Neuronal stem cell (in vitro differentiated cells): Measurements from ENCODE around the gene CNST.
"Not testable (repeated sequence)": the region's sequence is repeated elsewhere in the genome, so short reads cannot be mapped to it uniquely, and the experiment has no call there.

Source experiments
- DNase-seq: peaks from one replicate; pipeline ENCODE4 v3.0.0-alpha.2; 2013; ENCODE audit warnings: low spot score
- H2AFZ ChIP-seq: one replicate; pipeline ENCODE4 v1.6.1; 2013; ENCODE audit warnings: mild to moderate bottlenecking, low read length, inconsistent platforms
- H2AK5ac ChIP-seq: 2 replicates; pipeline ENCODE4 v1.6.1; 2013; ENCODE audit warnings: low read depth, mild to moderate bottlenecking, inconsistent platforms, low read length, moderate library complexity, mixed read lengths
- H2BK120ac ChIP-seq: 2 replicates; pipeline ENCODE4 v1.6.1; 2013; ENCODE audit warnings: low read depth, mild to moderate bottlenecking, inconsistent platforms, low read length, moderate library complexity, mixed read lengths
- H2BK12ac ChIP-seq: one replicate; pipeline ENCODE4 v1.6.1; 2013; ENCODE audit warnings: low read length, inconsistent platforms
- H2BK15ac ChIP-seq: 2 replicates; pipeline ENCODE4 v1.6.1; 2013; ENCODE audit warnings: mild to moderate bottlenecking, low read length, inconsistent platforms, mixed read lengths
- H2BK5ac ChIP-seq: one replicate; pipeline ENCODE4 v1.6.1; 2013; ENCODE audit warnings: inconsistent platforms, mild to moderate bottlenecking, low read length, moderate library complexity
- H3K14ac ChIP-seq: one replicate; pipeline ENCODE4 v1.6.1; 2013; ENCODE audit warnings: low read length, inconsistent platforms
- H3K18ac ChIP-seq: 2 replicates; pipeline ENCODE4 v1.6.1; 2013; ENCODE audit warnings: low read length, inconsistent platforms
- H3K23ac ChIP-seq: 2 replicates; pipeline ENCODE4 v1.6.1; 2013; ENCODE audit warnings: low read depth, mild to moderate bottlenecking, mixed read lengths, low read length, inconsistent platforms; ENCODE audit not compliant: poor library complexity
- H3K27ac ChIP-seq: replicated peaks from 3 replicates; pipeline ENCODE4 v1.5.1; 2013; ENCODE audit warnings: low read length, inconsistent platforms
- H3K27me3 ChIP-seq, 3 experiments: 2 replicates each; pipeline ENCODE4 v1.6.1; 2013; ENCODE audit warnings: low read length in 3 of 3, mild to moderate bottlenecking in 2 of 3, inconsistent platforms in 1 of 3, low read depth in 1 of 3, mixed read lengths in 1 of 3, moderate library complexity in 1 of 3; ENCODE audit not compliant: control insufficient read depth in 3 of 3, insufficient read depth in 3 of 3
- H3K36me3 ChIP-seq, 2 donors: replicated peaks in 1 of 2; 2 replicates each; pipeline ENCODE4 v1.6.1; 2013; ENCODE audit warnings: low read length in 2 of 2; ENCODE audit not compliant: control insufficient read depth in 2 of 2, insufficient read depth in 2 of 2
- H3K4ac ChIP-seq: 2 replicates; pipeline ENCODE4 v1.6.1; 2013; ENCODE audit warnings: inconsistent platforms, mild to moderate bottlenecking, low read length, moderate library complexity
- H3K4me1 ChIP-seq, 2 donors: 1 replicate in 1 of 2; 2 replicates in 1 of 2; pipeline ENCODE4 v1.6.1; 2013; ENCODE audit warnings: low read length in 2 of 2, low read depth in 1 of 2; ENCODE audit not compliant: control insufficient read depth in 2 of 2, insufficient read depth in 1 of 2
- H3K4me2 ChIP-seq: one replicate; pipeline ENCODE4 v1.6.1; 2013; ENCODE audit warnings: mild to moderate bottlenecking, low read length, inconsistent platforms; ENCODE audit not compliant: insufficient read depth, poor library complexity, severe bottlenecking
- H3K4me3 ChIP-seq, 2 donors: 2 replicates each; pipeline ENCODE4 v1.5.1; 2013; ENCODE audit warnings: low read length in 2 of 2, mild to moderate bottlenecking in 2 of 2, inconsistent platforms in 1 of 2, moderate library complexity in 1 of 2
- H3K79me1 ChIP-seq: one replicate; pipeline ENCODE4 v1.6.1; 2013; ENCODE audit warnings: low read depth, mild to moderate bottlenecking, inconsistent platforms, low read length, moderate library complexity
- H3K9ac ChIP-seq: one replicate; pipeline ENCODE4 v1.6.1; 2013; ENCODE audit warnings: mild to moderate bottlenecking, low read depth, low read length, inconsistent platforms; ENCODE audit not compliant: poor library complexity
- H3K9me3 ChIP-seq, 2 donors: replicated peaks in 1 of 2; 2 replicates each; pipeline versions ENCODE3 to v1.6.1; 2013; ENCODE audit warnings: low read length in 2 of 2, mild to moderate bottlenecking in 2 of 2, inconsistent platforms in 1 of 2, low read depth in 1 of 2, mixed read lengths in 1 of 2, moderate library complexity in 1 of 2; ENCODE audit not compliant: control insufficient read depth in 2 of 2, insufficient read depth in 1 of 2
- H4K8ac ChIP-seq: one replicate; pipeline ENCODE4 v1.6.1; 2013; ENCODE audit warnings: low read depth, mild to moderate bottlenecking, inconsistent platforms, low read length, moderate library complexity
- H4K91ac ChIP-seq: one replicate; pipeline ENCODE4 v1.6.1; 2013; ENCODE audit warnings: low read length, low read depth, mild to moderate bottlenecking, inconsistent platforms; ENCODE audit not compliant: poor library complexity
- WGBS, 2 donors: extraction: QIAGEN DNeasy Blood & Tissue Kit; methylation state at CpG; one replicate each; pipeline ENCODE4 v1.1.7; 2013; ENCODE audit warnings: missing lambda C conversion rate in 2 of 2, mixed read lengths in 1 of 2; ENCODE audit not compliant: insufficient read length in 2 of 2, insufficient replicate concordance in 1 of 2; ENCODE audit errors: extremely low coverage in 2 of 2; 5-methylcytosine and 5-hydroxymethylcytosine counted together

CNST gene

DNA sequence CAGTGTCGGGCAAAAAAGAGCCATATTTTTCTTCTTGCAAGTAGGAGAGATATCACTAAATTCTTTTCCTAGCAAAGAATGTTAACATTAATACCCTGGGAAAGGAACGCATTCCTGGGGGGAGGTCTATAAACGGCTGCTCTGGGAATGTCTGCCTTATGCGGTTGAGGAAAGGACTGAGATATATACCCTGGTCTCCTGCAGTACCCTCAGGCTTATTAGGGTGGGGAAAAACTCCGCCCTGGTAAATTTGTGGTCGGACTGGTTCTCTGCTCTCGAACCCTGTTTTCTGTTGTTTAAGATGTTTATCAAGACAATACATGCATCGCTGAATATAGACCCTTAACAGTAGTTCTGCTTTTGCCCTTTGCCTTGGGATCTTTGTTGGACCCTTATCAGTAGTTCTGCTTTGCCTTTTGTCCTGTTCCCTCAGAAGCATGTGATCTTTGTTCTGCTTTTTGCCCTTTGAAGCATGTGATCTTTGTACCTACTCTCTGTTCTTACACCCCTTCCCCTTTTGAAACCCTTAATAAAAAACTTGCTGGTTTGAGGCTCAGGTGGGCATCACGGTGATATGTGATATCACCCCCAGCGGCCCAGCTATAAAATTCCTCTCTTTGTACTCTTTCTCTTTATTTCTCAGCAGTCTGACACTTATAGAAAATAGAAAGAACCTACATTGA is 128.1 kb downstream of the CNST start:
- peaks cover 0 to 25% (median 0%) of the 10 kb centered on the region in 3 experiments for H3K27me3 ChIP-seq
- not testable (repeated sequence) for H2BK5ac ChIP-seq, H3K27ac ChIP-seq, H3K4me3 ChIP-seq, H3K4me2 ChIP-seq, H3K4me1 ChIP-seq, H4K8ac ChIP-seq, H2AK5ac ChIP-seq, H3K18ac ChIP-seq, H2BK12ac ChIP-seq, H3K9me3 ChIP-seq, H3K4ac ChIP-seq, H3K79me1 ChIP-seq, H3K36me3 ChIP-seq, H2BK15ac ChIP-seq, DNase-seq, H2AFZ ChIP-seq, H3K9ac ChIP-seq, H3K14ac ChIP-seq, H2BK120ac ChIP-seq, H3K23ac ChIP-seq, H4K91ac ChIP-seq
- WGBS, 2 donors = no CpG with 5 or more reads among the region's 10 CpGs

DNA sequence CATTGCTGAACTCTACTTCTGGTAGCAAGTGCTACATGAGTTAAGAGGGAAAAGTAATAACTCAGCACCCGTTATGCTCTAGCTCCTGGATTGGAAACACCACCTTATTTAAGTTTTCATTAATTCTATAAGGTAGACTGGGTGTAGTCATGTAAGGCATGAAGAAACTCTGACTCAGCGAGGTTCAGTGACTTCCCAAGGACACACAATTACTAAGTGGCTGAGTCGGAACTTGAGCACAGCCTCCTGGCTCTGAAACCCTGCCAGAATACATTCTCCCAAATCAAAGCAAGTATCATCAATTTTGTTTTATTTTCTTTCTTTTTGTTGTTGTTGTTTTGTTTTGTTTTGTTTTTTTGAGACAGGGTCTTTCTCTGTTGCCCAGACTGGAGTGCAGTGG is 128.9 kb downstream of the CNST start:
- no peak overlapping the region for H3K27ac ChIP-seq
- no peak overlapping the region for H2BK12ac ChIP-seq
- no CpG with 5 or more reads among the region's 3 CpGs for WGBS, 2 donors
- H4K8ac ChIP-seq = no peak overlapping the region
- no peak overlapping the region for H4K91ac ChIP-seq
- no peak overlapping the region for H2AFZ ChIP-seq
- no peak overlapping the region for H3K23ac ChIP-seq
- no peak overlapping the region for H3K4me3 ChIP-seq
- DNase-seq = no peak
- no peaks in the 10 kb centered on the region for H3K79me1 ChIP-seq
- H3K36me3 ChIP-seq = no peaks in the 10 kb centered on the region
- no peak overlapping the region for H3K14ac ChIP-seq
- H2BK5ac ChIP-seq = no peak overlapping the region
- H3K4me1 ChIP-seq = peaks cover 2% of the 10 kb centered on the region in 2 donors
- H3K9ac ChIP-seq = no peak overlapping the region
- H3K27me3 ChIP-seq = peaks cover 0 to 19% (median 0%) of the 10 kb centered on the region in 3 experiments
- no peak overlapping the region for H2BK120ac ChIP-seq
- H3K4me2 ChIP-seq = no peak overlapping the region
- no peak overlapping the region for H2BK15ac ChIP-seq
- no peak overlapping the region for H3K4ac ChIP-seq
- peaks cover 0 to 2% of the 10 kb centered on the region in 2 donors for H3K9me3 ChIP-seq
- H2AK5ac ChIP-seq = no peak overlapping the region
- no peak overlapping the region for H3K18ac ChIP-seq

DNA sequence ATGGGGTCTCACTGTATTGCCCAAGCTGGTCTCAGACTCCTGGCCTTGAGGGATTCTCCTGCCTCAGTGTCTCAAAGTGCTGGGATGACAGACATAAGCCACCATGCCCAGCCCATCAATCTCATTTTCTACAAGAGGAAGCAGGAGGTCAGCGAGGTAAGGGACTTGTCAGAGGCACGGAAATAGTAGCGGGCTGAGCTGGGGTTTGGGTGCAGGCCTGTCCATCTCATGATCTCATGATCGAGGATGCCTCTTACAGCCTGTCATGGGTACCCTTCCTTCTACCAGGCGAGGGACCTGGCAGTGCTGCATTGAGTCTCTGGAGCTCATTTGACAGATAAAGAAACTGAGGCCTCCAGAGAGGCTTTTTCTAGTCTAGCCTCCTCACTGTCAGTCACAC is 129.4 kb downstream of the CNST start:
- H2BK120ac ChIP-seq = no peak overlapping the region
- WGBS, 2 donors = no CpG with 5 or more reads among the region's 5 CpGs
- H2BK12ac ChIP-seq = no peak overlapping the region
- H2AFZ ChIP-seq = no peak overlapping the region
- H3K14ac ChIP-seq = no peak overlapping the region
- no peak overlapping the region for H3K27ac ChIP-seq
- H3K4me2 ChIP-seq = no peak overlapping the region
- H3K4me3 ChIP-seq = no peak overlapping the region
- peaks cover 0 to 13% (median 0%) of the 10 kb centered on the region in 3 experiments for H3K27me3 ChIP-seq
- no peak overlapping the region for H3K4ac ChIP-seq
- no peak overlapping the region for H4K8ac ChIP-seq
- H3K79me1 ChIP-seq = no peaks in the 10 kb centered on the region
- no peak overlapping the region for H3K9ac ChIP-seq
- peaks cover 2% of the 10 kb centered on the region in 2 donors for H3K4me1 ChIP-seq
- peaks cover 0 to 2% of the 10 kb centered on the region in 2 donors for H3K9me3 ChIP-seq
- H3K36me3 ChIP-seq = no peaks in the 10 kb centered on the region
- no peak overlapping the region for H4K91ac ChIP-seq
- no peak overlapping the region for H2AK5ac ChIP-seq
- H2BK15ac ChIP-seq = no peak overlapping the region
- no peak overlapping the region for H3K23ac ChIP-seq
- H3K18ac ChIP-seq = no peak overlapping the region
- H2BK5ac ChIP-seq = no peak overlapping the region
- DNase-seq = no peak

DNA sequence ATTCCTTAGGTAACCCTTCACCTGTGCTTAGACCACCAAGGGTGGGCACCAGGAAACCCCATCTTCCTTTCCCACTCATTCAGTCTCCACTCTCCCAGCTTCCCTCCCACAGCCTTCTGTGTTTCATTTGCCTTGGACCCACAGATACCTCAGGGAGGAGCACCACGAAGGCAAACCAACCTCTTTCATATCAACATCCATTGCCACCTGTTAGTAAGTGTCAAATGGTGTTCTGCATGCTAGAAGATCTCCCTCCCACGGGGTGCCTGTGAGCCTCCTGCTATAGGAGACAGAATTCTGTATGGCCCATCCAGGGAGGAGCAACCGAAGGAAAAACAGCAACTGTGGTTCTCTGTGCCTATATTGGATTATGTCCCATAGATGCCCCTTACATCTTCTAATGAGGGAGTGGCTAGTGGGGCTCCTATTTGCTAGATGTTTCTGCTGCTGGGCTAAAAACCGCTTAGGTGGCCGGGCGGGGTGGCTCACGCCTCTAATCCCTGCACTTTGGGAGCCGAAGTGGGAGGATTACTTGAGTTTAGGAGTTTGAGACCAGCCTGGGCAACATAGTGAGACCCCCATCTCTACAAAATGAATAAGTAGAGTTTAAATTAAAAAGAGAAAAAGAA is 132.3 kb downstream of the CNST start:
- H3K27ac ChIP-seq = no peak overlapping the region
- no peak overlapping the region for H3K18ac ChIP-seq
- WGBS, 2 donors = no CpG with 5 or more reads among the region's 8 CpGs
- H3K14ac ChIP-seq = no peak overlapping the region
- H3K36me3 ChIP-seq = no peaks in the 10 kb centered on the region
- peaks cover 0 to 6% (median 0%) of the 10 kb centered on the region in 3 experiments for H3K27me3 ChIP-seq
- no peak overlapping the region for H3K23ac ChIP-seq
- no peak overlapping the region for H4K91ac ChIP-seq
- no peak overlapping the region for H3K9ac ChIP-seq
- H2BK15ac ChIP-seq = no peak overlapping the region
- H2BK5ac ChIP-seq = no peak overlapping the region
- H2BK12ac ChIP-seq = no peak overlapping the region
- H3K4me3 ChIP-seq = no peak overlapping the region
- peak overlapping the region; percentile 22 for H3K4me2 ChIP-seq
- H4K8ac ChIP-seq = no peak overlapping the region
- no peak overlapping the region for H3K4ac ChIP-seq
- H3K9me3 ChIP-seq = peaks cover 0 to 2% of the 10 kb centered on the region in 2 donors
- H2AK5ac ChIP-seq = no peak overlapping the region
- DNase-seq = no peak
- H2AFZ ChIP-seq = peak overlapping the region; percentile 90
- H3K79me1 ChIP-seq = no peaks in the 10 kb centered on the region
- peaks cover 0 to 2% of the 10 kb centered on the region in 2 donors for H3K4me1 ChIP-seq
- no peak overlapping the region for H2BK120ac ChIP-seq
